Mesendoderm (in vitro differentiated cells): ENCODE data around the gene KRT79.

Source experiments
- DNase-seq: peaks from one replicate; pipeline ENCODE4 v3.0.0; 2013
- H2AK5ac ChIP-seq: 2 replicates; pipeline ENCODE4 v1.6.1; 2013; ENCODE audit warnings: low read length, inconsistent platforms
- H2BK120ac ChIP-seq: 2 replicates; pipeline ENCODE4 v1.6.1; 2013; ENCODE audit warnings: low read depth, mild to moderate bottlenecking, low read length, moderate library complexity, mixed read lengths
- H2BK15ac ChIP-seq: replicated peaks from 2 replicates; pipeline ENCODE4 v1.6.1; 2013; ENCODE audit warnings: low read depth, mild to moderate bottlenecking, moderate library complexity
- H2BK5ac ChIP-seq: 2 replicates; pipeline ENCODE4 v1.6.1; 2013; ENCODE audit warnings: low read length, inconsistent platforms
- H3K18ac ChIP-seq: 2 replicates; pipeline ENCODE4 v1.6.1; 2013; ENCODE audit warnings: mild to moderate bottlenecking, low read length, mixed read lengths
- H3K23ac ChIP-seq: one replicate; pipeline ENCODE4 v1.6.1; 2013; ENCODE audit warnings: low read length
- H3K27ac ChIP-seq: 2 replicates; pipeline ENCODE4 v1.5.1; 2013; ENCODE audit warnings: low read depth, mild to moderate bottlenecking, inconsistent platforms, low read length, moderate library complexity
- H3K27me3 ChIP-seq: 2 replicates; pipeline ENCODE4 v1.6.1; 2013; ENCODE audit warnings: low read length, control low read depth, mild to moderate bottlenecking, inconsistent platforms; ENCODE audit not compliant: insufficient read depth, poor library complexity
- H3K36me3 ChIP-seq: 2 replicates; pipeline ENCODE4 v1.6.1; 2013; ENCODE audit warnings: low read length, inconsistent platforms; ENCODE audit not compliant: control insufficient read depth, insufficient read depth
- H3K4ac ChIP-seq: one replicate; pipeline ENCODE4 v1.6.1; 2013; ENCODE audit warnings: low read depth, mild to moderate bottlenecking, low read length, moderate library complexity
- H3K4me1 ChIP-seq: 2 replicates; pipeline ENCODE4 v1.6.1; 2013; ENCODE audit warnings: low read depth, low read length, inconsistent platforms; ENCODE audit not compliant: control insufficient read depth
- H3K4me2 ChIP-seq: 2 replicates; pipeline ENCODE4 v1.6.1; 2013; ENCODE audit warnings: low read length
- H3K4me3 ChIP-seq: 2 replicates; pipeline ENCODE4 v1.5.1; 2013; ENCODE audit warnings: mild to moderate bottlenecking, low read length
- H3K56ac ChIP-seq: one replicate; pipeline ENCODE4 v1.6.1; 2013; ENCODE audit warnings: low read length
- H3K79me1 ChIP-seq: 2 replicates; pipeline ENCODE4 v1.6.1; 2013; ENCODE audit warnings: low read length, inconsistent platforms
- H3K79me2 ChIP-seq: 2 replicates; pipeline ENCODE4 v1.6.1; 2013; ENCODE audit warnings: mild to moderate bottlenecking, low read length; ENCODE audit not compliant: control insufficient read depth, insufficient read depth
- H3K9ac ChIP-seq: 2 replicates; pipeline ENCODE4 v1.6.1; 2013; ENCODE audit warnings: low read length, inconsistent platforms
- H4K5ac ChIP-seq: one replicate; pipeline ENCODE4 v1.6.1; 2013; ENCODE audit warnings: low read length
- H4K8ac ChIP-seq: one replicate; pipeline ENCODE4 v1.6.1; 2013; ENCODE audit warnings: low read depth, mild to moderate bottlenecking, control low read depth, low read length, moderate library complexity
- WGBS: extraction: QIAGEN DNeasy Blood & Tissue Kit; methylation state at CpG from one replicate; pipeline ENCODE4 v1.1.7; 2013; ENCODE audit warnings: low lambda C conversion rate, missing lambda C conversion rate; ENCODE audit not compliant: insufficient coverage; ENCODE audit errors: extremely low coverage; 5-methylcytosine and 5-hydroxymethylcytosine counted together

Gene KRT79

DNA sequence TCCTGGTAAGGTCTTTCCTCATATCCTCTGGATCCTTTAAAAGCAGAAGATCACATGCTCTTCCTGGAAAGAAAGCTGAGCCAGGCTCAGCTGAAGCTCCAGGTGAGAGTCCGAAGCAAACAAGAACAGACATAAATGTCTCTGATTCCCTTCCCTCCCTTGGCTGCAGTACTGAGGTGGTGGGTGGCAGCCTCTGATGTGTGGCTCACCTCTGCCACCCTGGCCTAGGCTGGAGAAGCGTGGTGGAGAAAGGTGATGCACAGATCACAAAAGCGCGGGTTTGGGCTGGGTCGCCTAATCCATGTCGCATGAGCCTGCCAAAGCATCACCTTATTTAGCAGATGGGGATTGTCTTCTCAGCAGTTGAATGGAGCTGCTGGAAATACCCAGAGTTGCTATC, 54.2 kb downstream of the KRT79 start:
- DNase-seq = no peak
- no peak overlapping the region for H3K56ac ChIP-seq
- no peak overlapping the region for H3K4me2 ChIP-seq
- no peak overlapping the region for H4K5ac ChIP-seq
- no peak overlapping the region for H3K4ac ChIP-seq
- H2BK120ac ChIP-seq = no peak overlapping the region
- no peaks in the 10 kb centered on the region for H3K79me1 ChIP-seq
- H3K4me1 ChIP-seq = no peaks in the 10 kb centered on the region
- H3K27me3 ChIP-seq = no peaks in the 10 kb centered on the region
- no peak overlapping the region for H3K23ac ChIP-seq
- H3K18ac ChIP-seq = no peak overlapping the region
- no peaks in the 10 kb centered on the region for H3K79me2 ChIP-seq
- no CpG with 5 or more reads among the region's 6 CpGs for WGBS
- no peak overlapping the region for H3K4me3 ChIP-seq
- no peak overlapping the region for H4K8ac ChIP-seq
- no peak overlapping the region for H3K9ac ChIP-seq
- H2BK15ac ChIP-seq = no peak overlapping the region
- no peak overlapping the region for H2BK5ac ChIP-seq
- H3K27ac ChIP-seq = no peak overlapping the region
- H3K36me3 ChIP-seq = no peaks in the 10 kb centered on the region
- no peak overlapping the region for H2AK5ac ChIP-seq

DNA sequence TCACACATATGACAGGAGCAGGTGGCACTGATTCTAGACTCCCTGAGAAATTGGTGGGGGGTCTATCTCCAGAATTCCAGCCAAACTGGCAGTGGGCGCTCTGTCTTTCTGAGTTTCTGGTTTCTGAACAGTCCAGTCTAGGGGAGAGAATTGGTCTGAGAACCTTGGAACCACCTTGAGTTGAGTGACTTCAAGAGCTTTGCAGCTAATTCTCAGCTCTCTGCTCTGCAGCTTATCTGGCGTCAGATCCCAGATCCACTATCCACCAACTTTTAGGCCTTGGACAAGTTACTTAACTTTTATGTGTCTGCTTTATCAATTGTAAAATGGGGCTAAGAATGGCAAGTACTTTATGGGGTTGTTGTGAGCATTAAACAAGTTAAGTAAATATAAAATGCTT, 55.3 kb downstream of the KRT79 start:
- H3K36me3 ChIP-seq = no peaks in the 10 kb centered on the region
- H3K23ac ChIP-seq = no peak overlapping the region
- H3K56ac ChIP-seq = no peak overlapping the region
- H3K27me3 ChIP-seq = no peaks in the 10 kb centered on the region
- no peak overlapping the region for H2BK15ac ChIP-seq
- no peak overlapping the region for H3K4me2 ChIP-seq
- H2AK5ac ChIP-seq = no peak overlapping the region
- H3K18ac ChIP-seq = no peak overlapping the region
- H3K4me3 ChIP-seq = no peak overlapping the region
- no peaks in the 10 kb centered on the region for H3K79me1 ChIP-seq
- no peak overlapping the region for H3K4ac ChIP-seq
- no peaks in the 10 kb centered on the region for H3K79me2 ChIP-seq
- no peak overlapping the region for H3K9ac ChIP-seq
- WGBS = no CpG with 5 or more reads among the region's 2 CpGs
- no peak overlapping the region for H2BK5ac ChIP-seq
- no peak overlapping the region for H3K27ac ChIP-seq
- no peak overlapping the region for H2BK120ac ChIP-seq
- no peak overlapping the region for H4K5ac ChIP-seq
- DNase-seq = no peak
- no peak overlapping the region for H4K8ac ChIP-seq
- H3K4me1 ChIP-seq = no peaks in the 10 kb centered on the region

DNA sequence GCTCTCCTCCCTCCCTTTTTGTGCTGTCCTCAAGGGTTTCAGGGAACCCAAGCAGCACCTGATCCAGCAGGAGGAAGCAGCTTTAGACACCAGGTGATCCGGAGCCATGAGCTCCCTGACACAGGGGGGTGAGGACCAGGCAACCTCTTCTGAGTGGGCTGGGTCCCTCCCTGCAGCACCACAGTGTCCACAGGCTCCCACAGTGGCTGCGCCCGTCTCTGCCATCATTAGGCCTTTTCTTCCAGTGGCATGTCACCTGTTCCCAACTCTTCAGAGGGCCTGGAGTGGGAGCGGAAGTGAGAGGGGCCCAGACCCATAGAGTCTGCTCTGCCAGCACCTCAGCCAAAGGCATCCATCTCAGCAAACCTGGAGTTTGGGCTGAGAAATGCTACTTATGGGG, 56.5 kb downstream of the KRT79 start:
- H3K4ac ChIP-seq = no peak overlapping the region
- no peak overlapping the region for H3K4me2 ChIP-seq
- H3K18ac ChIP-seq = no peak overlapping the region
- H4K8ac ChIP-seq = no peak overlapping the region
- WGBS = no CpG with 5 or more reads among the region's 4 CpGs
- H3K23ac ChIP-seq = no peak overlapping the region
- no peak overlapping the region for H3K27ac ChIP-seq
- no peaks in the 10 kb centered on the region for H3K27me3 ChIP-seq
- H4K5ac ChIP-seq = no peak overlapping the region
- no peak overlapping the region for H2BK120ac ChIP-seq
- no peak overlapping the region for H3K9ac ChIP-seq
- H3K36me3 ChIP-seq = no peaks in the 10 kb centered on the region
- H3K79me1 ChIP-seq = no peaks in the 10 kb centered on the region
- H2BK15ac ChIP-seq = no peak overlapping the region
- no peak for DNase-seq
- H2BK5ac ChIP-seq = no peak overlapping the region
- H3K4me3 ChIP-seq = no peak overlapping the region
- no peaks in the 10 kb centered on the region for H3K4me1 ChIP-seq
- no peaks in the 10 kb centered on the region for H3K79me2 ChIP-seq
- H2AK5ac ChIP-seq = no peak overlapping the region
- H3K56ac ChIP-seq = no peak overlapping the region

DNA sequence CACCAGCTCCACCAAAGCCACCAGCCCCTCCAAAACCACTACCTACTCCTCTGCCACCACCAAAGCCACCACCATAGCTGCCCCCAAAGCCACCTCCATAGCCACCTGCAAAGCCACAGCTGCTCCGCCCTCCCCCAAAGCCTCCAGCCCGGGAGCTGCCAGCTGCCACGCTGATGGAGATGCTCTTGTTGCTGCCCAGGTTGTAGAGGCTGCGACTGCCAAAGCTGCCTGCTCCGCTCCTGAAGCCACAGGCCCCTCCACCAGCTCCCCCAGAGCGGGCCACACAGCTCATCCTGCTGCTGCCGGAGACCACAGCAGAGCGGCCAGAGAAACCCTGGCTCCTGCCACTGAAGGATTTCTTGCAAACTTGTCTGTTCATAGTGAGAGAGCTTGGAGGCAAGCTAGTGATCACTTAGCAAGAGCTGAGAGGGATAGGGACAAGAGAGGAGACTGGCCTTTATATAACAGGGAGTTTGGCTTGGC, 57.2 kb downstream of the KRT79 start, which contains the start of gene KRT76:
TSS of gene KRT76 (minus strand) at position 433 of the 483 bp plus-strand sequence. CDS start at position 379, 54 bp downstream.
- no CpG with 5 or more reads among the region's 8 CpGs for WGBS

DNA sequence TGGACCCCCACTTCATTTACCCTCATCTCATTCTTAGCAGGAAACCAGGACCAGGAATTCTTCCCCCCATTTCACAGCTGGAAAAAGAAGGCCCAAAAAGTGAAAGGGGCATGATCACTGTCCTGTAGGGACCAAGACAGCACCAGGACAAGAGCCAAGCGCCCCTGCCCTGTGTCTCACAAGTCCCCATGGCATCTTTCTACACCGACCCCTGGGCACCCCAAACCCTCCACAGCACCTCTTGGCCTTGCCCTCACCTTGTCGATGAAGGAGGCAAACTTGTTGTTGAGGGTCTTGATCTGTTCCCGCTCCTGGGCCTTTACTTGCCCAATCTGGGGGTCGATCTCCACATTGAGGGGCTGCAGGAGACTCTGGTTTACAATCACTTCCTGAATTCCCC, 57.7 kb downstream of the KRT79 start:
- no peak overlapping the region for H3K18ac ChIP-seq
- no peak overlapping the region for H3K4me3 ChIP-seq
- no peak overlapping the region for H3K27ac ChIP-seq
- no CpG with 5 or more reads among the region's 5 CpGs for WGBS
- DNase-seq = no peak
- no peak overlapping the region for H4K8ac ChIP-seq
- no peak overlapping the region for H4K5ac ChIP-seq
- no peak overlapping the region for H3K9ac ChIP-seq
- no peaks in the 10 kb centered on the region for H3K36me3 ChIP-seq
- H2AK5ac ChIP-seq = no peak overlapping the region
- no peak overlapping the region for H2BK15ac ChIP-seq
- H3K4me2 ChIP-seq = no peak overlapping the region
- no peaks in the 10 kb centered on the region for H3K27me3 ChIP-seq
- no peak overlapping the region for H3K56ac ChIP-seq
- no peaks in the 10 kb centered on the region for H3K4me1 ChIP-seq
- no peak overlapping the region for H3K23ac ChIP-seq
- H3K79me2 ChIP-seq = no peaks in the 10 kb centered on the region
- no peak overlapping the region for H2BK5ac ChIP-seq
- H3K79me1 ChIP-seq = no peaks in the 10 kb centered on the region
- H3K4ac ChIP-seq = no peak overlapping the region
- no peak overlapping the region for H2BK120ac ChIP-seq

More for the DNA sequence above, 57.2 kb downstream of the KRT79 start, which contains the start of gene KRT76:
- H2AK5ac ChIP-seq = no peak within 1 kb of the TSS
- no peak within 1 kb of the TSS for H4K8ac ChIP-seq
- no peak for DNase-seq
- no peak within 1 kb of the TSS for H4K5ac ChIP-seq
- no peak within 1 kb of the TSS for H2BK120ac ChIP-seq
- no peak within 1 kb of the TSS for H3K18ac ChIP-seq
- no peak within 1 kb of the TSS for H2BK5ac ChIP-seq
- H3K23ac ChIP-seq = no peak within 1 kb of the TSS
- no peaks in the 10 kb centered on the region for H3K79me1 ChIP-seq
- H3K56ac ChIP-seq = no peak within 1 kb of the TSS
- no peak within 1 kb of the TSS for H3K27ac ChIP-seq
- H3K4me1 ChIP-seq = no peaks in the 10 kb centered on the region
- no peak within 1 kb of the TSS for H3K4me3 ChIP-seq
- no peak within 1 kb of the TSS for H3K4ac ChIP-seq
- no peak within 1 kb of the TSS for H3K4me2 ChIP-seq
- no peaks in the 10 kb centered on the region for H3K27me3 ChIP-seq
- H3K9ac ChIP-seq = no peak within 1 kb of the TSS
- no peaks in the 10 kb centered on the region for H3K36me3 ChIP-seq
- no peaks in the 10 kb centered on the region for H3K79me2 ChIP-seq
- H2BK15ac ChIP-seq = no peak within 1 kb of the TSS

DNA sequence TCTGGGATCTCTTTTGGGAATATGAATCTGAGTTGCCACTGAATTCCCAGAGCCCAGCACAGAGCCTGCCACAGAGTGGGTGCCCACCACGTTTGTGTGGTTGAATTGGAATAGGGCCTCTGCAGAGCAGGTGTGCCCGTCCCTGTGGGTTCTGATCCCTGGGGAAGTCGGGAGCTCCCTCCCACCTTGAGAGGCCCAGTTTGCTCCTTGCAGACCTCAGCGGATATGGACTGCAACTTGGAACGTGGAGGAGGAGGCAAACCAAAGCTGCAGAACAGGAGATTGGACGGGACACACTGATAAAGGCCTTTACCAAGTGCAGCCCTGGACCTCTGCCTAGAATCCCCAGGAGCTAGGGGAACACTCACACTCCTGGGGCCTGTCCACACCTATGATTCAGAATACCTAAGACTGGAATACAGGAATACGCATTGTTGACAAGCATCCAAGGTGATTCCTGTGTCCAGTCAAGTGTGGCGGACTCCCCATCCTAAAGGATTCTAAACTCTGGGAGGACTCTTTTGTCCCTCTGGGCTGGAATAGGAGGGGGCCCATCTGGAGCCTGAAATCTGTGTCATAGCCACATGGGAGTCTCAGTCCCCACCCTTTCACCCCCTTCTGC, 59.4 kb downstream of the KRT79 start:
- no peak overlapping the region for H3K4ac ChIP-seq
- H3K23ac ChIP-seq = no peak overlapping the region
- no CpG with 5 or more reads among the region's 8 CpGs for WGBS
- H3K27me3 ChIP-seq = no peaks in the 10 kb centered on the region
- H3K18ac ChIP-seq = no peak overlapping the region
- no peak overlapping the region for H3K27ac ChIP-seq
- no peak overlapping the region for H4K5ac ChIP-seq
- no peak overlapping the region for H2BK5ac ChIP-seq
- H3K9ac ChIP-seq = no peak overlapping the region
- H3K79me2 ChIP-seq = no peaks in the 10 kb centered on the region
- no peak for DNase-seq
- H2AK5ac ChIP-seq = no peak overlapping the region
- H3K4me3 ChIP-seq = no peak overlapping the region
- no peak overlapping the region for H3K56ac ChIP-seq
- no peak overlapping the region for H4K8ac ChIP-seq
- H3K79me1 ChIP-seq = no peaks in the 10 kb centered on the region
- H2BK120ac ChIP-seq = no peak overlapping the region
- H3K36me3 ChIP-seq = no peaks in the 10 kb centered on the region
- no peaks in the 10 kb centered on the region for H3K4me1 ChIP-seq
- no peak overlapping the region for H2BK15ac ChIP-seq
- no peak overlapping the region for H3K4me2 ChIP-seq
